ENCODE results near the gene COMTD1. TPM values are rescaled to one million over a fixed set of nuclear protein-coding genes. Genes with fewer than 3 reads are reported as not detected.

Gene COMTD1
- total RNA-seq, 4 donors from 2014 or later, result 32.4 to 69.8 (median 46.7) TPM

DNA sequence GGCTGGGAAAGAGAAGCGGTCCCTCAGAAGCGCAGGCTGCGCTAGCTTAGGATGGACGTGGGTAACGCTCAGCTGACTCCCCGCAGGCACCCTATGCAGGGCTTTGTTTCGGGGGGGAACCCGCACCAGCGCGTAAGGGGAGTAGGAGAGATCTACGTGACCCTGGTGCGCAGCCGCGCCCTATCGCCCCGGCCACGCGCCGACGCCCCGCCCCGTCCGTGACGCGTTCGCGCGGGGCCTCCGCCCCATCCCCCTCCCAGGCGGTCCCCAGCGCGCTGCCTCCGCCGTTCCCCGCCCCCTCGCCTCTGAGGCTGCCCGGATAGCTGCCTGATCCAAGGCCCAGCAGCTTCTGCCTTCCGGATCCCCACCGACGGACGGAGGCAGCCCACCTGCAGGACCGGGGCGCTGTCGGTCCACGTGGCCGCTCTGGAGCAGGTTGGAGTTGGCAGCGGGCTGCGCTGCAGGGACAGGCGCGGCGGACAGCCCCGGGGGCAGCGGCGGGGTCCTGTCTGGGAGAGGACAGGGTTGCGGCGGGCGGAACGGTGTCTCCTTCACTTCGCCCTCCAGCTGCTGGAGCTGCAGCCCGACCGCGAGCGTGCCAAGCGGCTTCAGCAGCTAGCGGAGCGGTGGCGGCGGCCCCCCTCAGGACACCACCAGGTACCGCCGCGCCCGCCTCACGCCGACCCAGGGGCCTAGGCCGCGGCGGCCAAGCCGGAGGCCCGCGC is 25.3 kb downstream of the COMTD1 start, which contains the start of gene VDAC2:
Gene VDAC2, plus strand, starts transcription at position 515 of the 725 bp plus-strand sequence. CDS start 363 bp downstream, outside the sequence.
- TF ChIP-seq POLR2A (IDR thresholded peaks at IDR 0.05) (peak; percentile 57 to 82), POLR2AphosphoS5 (IDR thresholded peaks at IDR 0.05) (peak in 2 of 3 donors; percentile 93 to 97)
- TF ChIP-seq, protein P1, sequence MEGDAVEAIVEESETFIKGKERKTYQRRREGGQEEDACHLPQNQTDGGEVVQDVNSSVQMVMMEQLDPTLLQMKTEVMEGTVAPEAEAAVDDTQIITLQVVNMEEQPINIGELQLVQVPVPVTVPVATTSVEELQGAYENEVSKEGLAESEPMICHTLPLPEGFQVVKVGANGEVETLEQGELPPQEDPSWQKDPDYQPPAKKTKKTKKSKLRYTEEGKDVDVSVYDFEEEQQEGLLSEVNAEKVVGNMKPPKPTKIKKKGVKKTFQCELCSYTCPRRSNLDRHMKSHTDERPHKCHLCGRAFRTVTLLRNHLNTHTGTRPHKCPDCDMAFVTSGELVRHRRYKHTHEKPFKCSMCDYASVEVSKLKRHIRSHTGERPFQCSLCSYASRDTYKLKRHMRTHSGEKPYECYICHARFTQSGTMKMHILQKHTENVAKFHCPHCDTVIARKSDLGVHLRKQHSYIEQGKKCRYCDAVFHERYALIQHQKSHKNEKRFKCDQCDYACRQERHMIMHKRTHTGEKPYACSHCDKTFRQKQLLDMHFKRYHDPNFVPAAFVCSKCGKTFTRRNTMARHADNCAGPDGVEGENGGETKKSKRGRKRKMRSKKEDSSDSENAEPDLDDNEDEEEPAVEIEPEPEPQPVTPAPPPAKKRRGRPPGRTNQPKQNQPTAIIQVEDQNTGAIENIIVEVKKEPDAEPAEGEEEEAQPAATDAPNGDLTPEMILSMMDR (IDR thresholded peaks at IDR 0.05), result no peak
- Histone ChIP-seq H3K27ac (peak within 1 kb of the TSS; percentile 100), H3K36me3 (peaks cover 34% of the 10 kb centered on the region), H3K4me1 (peaks cover 63% of the 10 kb centered on the region), H3K27me3 (no peaks in the 10 kb centered on the region), H3K9me3 (no peaks in the 10 kb centered on the region), H3K4me3 (peak within 1 kb of the TSS; percentile 93)
- WGBS, result 0% methylated on average over 18 of the region's 80 CpGs
- DNase-seq (ENCODE audit: low spot score in 2 of 2), result peak; percentile 94

DNA sequence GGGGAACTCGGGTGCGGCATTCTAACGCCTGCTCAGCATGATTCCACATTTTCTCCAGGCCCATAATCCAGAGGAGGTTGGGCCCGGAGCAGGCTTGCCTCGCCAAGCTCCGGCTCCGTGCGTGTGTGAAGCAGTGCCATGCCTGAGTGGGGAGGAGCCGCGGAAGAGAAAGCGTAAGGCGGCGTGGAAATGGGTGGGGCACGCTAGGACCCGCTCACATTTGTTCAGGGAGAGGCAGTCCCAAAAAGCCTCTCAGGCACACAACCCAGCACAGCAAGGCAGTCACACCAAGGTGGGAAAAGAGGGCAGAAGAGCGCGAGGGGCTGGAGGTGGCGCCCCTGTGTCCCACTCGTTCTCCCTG is 25.9 kb downstream of the COMTD1 start:
- peak in 1 of 3 donors; percentile 60 for TF ChIP-seq POLR2AphosphoS5 (IDR thresholded peaks at IDR 0.05)
- TF ChIP-seq EP300 (IDR thresholded peaks at IDR 0.05), result no peak
- peaks cover 28% of the 10 kb centered on the region for H3K36me3 ChIP-seq
- H3K4me3 ChIP-seq, result peak overlapping the region; percentile 93
- peak overlapping the region; percentile 100 for H3K27ac ChIP-seq
- H3K27me3 ChIP-seq, result no peaks in the 10 kb centered on the region
- H3K4me1 ChIP-seq, result peaks cover 69% of the 10 kb centered on the region
- peak; percentile 91 to 92 for DNase-seq (ENCODE audit: low spot score in 2 of 2)
- WGBS, result 1% methylated on average over 12 of the region's 19 CpGs
- H3K9me3 ChIP-seq, result no peaks in the 10 kb centered on the region

DNA sequence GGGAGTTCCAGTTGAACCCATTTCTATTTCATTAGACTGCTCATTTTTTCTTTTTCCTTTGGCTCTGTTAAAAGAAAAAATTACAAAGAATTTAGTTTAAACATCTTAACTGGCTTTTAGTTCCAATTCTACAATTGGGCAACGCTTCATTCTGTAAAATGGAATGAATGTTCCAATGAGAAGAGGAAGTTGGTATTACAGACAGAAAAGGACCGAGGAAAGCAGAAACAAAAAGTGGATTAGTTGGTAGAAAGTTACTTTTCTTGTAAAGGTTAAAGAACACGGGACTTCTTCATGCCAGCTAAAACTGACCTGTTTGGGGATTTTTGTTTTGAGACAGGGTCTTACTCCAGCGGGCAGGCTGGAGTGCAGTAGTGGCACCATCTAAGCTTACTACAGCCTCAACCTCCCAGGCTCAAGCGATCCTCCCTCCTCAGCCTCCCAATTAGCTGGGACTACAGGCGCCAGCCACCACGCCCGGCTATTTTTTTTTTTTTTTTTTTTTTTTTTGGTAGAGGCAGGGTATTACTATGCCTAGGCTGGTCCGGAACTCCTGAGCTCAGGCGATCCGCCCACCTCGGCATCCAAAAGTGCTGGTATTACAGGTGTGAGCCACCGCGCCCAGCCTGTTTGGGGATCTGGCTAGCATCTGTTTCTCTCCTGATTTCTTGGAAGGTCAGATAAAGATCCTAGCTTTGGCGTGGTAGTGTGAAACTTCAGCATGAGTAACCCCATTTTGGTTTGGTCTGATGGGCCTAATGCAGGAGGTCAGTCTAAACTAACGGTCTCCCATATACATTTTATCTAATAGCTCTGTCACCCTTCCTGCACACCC is 26.5 kb downstream of the COMTD1 start:
- H3K36me3 ChIP-seq, result peaks cover 22% of the 10 kb centered on the region
- H3K4me3 ChIP-seq, result peak overlapping the region; percentile 93
- peak overlapping the region; percentile 100 for H3K27ac ChIP-seq
- peak in 1 of 2 donors; percentile 72 for DNase-seq (ENCODE audit: low spot score in 2 of 2)
- WGBS, result 65% methylated on average over 16 of the region's 16 CpGs
- H3K27me3 ChIP-seq, result no peaks in the 10 kb centered on the region
- TF ChIP-seq POLR2AphosphoS5 (IDR thresholded peaks at IDR 0.05) (no peak), POLR2A (IDR thresholded peaks at IDR 0.05) (no peak), EP300 (IDR thresholded peaks at IDR 0.05) (no peak)
- TF ChIP-seq, protein P1 (IDR thresholded peaks at IDR 0.05), result no peak
- peaks cover 73% of the 10 kb centered on the region for H3K4me1 ChIP-seq
- H3K9me3 ChIP-seq, result no peaks in the 10 kb centered on the region

DNA sequence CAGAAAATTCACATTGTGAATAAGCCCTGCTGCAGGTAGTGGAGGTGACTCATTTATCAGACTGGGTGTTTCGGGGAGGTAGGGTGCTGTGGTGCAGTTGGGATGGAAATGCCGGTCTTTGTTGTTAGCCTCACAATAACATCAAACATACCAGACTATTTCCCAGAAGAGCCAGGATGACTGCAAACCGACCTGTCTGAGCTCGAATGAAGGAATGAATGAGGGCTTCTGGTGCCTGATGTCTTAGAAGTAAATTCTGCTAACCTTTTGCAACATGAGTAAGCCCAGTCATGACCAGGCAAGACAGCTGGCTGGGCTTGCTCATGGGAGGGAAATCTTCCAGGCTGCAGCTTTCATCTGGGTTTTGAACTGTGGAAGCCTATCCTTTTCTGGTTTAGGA is 27.6 kb downstream of the COMTD1 start:
- Histone ChIP-seq H3K27ac (peak overlapping the region; percentile 100), H3K4me1 (peaks cover 81% of the 10 kb centered on the region), H3K27me3 (no peaks in the 10 kb centered on the region), H3K4me3 (no peak overlapping the region), H3K36me3 (peaks cover 11% of the 10 kb centered on the region), H3K9me3 (no peaks in the 10 kb centered on the region)
- TF ChIP-seq POLR2AphosphoS5 (IDR thresholded peaks at IDR 0.05), result peak in 2 of 3 donors; percentile 18 to 38
- TF ChIP-seq, protein P1 (IDR thresholded peaks at IDR 0.05), result no peak
- 35% methylated on average over 4 of the region's 4 CpGs for WGBS
- DNase-seq (ENCODE audit: low spot score in 2 of 2), result peak in 1 of 2 donors; percentile 46

DNA sequence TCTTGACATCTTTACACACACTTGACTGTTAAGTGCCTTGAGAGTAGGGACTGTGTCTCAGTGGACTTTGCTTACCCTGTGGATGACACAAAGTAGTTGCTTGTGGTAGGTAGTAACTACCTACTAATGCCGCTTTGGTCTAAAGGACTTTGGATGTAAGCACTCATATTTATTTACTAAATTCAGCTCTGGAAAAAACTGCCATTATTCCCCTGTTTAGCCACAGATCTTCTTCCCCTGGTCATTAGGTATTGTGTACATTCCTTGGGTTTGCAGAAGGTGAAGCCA is 28.0 kb downstream of the COMTD1 start:
- Histone ChIP-seq H3K4me3 (no peak overlapping the region), H3K36me3 (peaks cover 7% of the 10 kb centered on the region), H3K9me3 (no peaks in the 10 kb centered on the region), H3K4me1 (peaks cover 81% of the 10 kb centered on the region), H3K27ac (peak overlapping the region; percentile 89), H3K27me3 (no peaks in the 10 kb centered on the region)
- TF ChIP-seq EP300 (IDR thresholded peaks at IDR 0.05), result no peak
- 63% methylated on average over 1 of the region's 1 CpG for WGBS
- DNase-seq (ENCODE audit: low spot score in 2 of 2), result no peak
